HL-60 (cell line): ENCODE results near the gene ANO1.

ENCODE experiments used
- DNase-seq, 2 experiments: peaks; one replicate each; pipeline ENCODE4 v3.0.0-alpha.2; 2010 to 2020; ENCODE audit warnings: low read depth in 1 of 2, low spot score in 1 of 2
- H3K27ac ChIP-seq: fragments of 250-450 bp; sonication (Bioruptor Pico); replicated peaks from 2 replicates; pipeline ENCODE4 v1.5.1; 2020; ENCODE audit warnings: mild to moderate bottlenecking, moderate library complexity
- H3K27me3 ChIP-seq: fragments of 250-450 bp; sonication (Bioruptor Pico); 2 replicates; pipeline ENCODE4 v1.5.1; 2021; ENCODE audit warnings: mild to moderate bottlenecking, moderate library complexity; ENCODE audit not compliant: insufficient read depth, poor library complexity, severe bottlenecking
- H3K4me3 ChIP-seq: replicated peaks from 2 replicates; pipeline ENCODE4 v1.5.1; 2011; ENCODE audit warnings: mild to moderate bottlenecking, control low read depth, low read length; ENCODE audit not compliant: insufficient read depth
- CTCF ChIP-seq: IDR thresholded peaks from one replicate; pipeline ENCODE4 v1.5.1; 2011; ENCODE audit warnings: low read length, control low read depth, inconsistent platforms; ENCODE audit not compliant: insufficient read depth
- GABPA ChIP-seq: IDR thresholded peaks from 2 replicates; pipeline ENCODE4 v1.6.1; 2012; ENCODE audit warnings: low read depth
- POLR2AphosphoS5 ChIP-seq: IDR thresholded peaks from 2 replicates; pipeline ENCODE4 v1.6.1; 2012; ENCODE audit warnings: low read depth
- REST ChIP-seq: IDR thresholded peaks from 2 replicates; pipeline ENCODE4 v1.6.1; 2012; ENCODE audit warnings: low read depth; ENCODE audit not compliant: insufficient replicate concordance
- SPI1 ChIP-seq: IDR thresholded peaks from 2 replicates; pipeline ENCODE4 v1.6.1; 2012; ENCODE audit warnings: low read depth, mild to moderate bottlenecking, borderline replicate concordance

The ANO1 gene

DNA sequence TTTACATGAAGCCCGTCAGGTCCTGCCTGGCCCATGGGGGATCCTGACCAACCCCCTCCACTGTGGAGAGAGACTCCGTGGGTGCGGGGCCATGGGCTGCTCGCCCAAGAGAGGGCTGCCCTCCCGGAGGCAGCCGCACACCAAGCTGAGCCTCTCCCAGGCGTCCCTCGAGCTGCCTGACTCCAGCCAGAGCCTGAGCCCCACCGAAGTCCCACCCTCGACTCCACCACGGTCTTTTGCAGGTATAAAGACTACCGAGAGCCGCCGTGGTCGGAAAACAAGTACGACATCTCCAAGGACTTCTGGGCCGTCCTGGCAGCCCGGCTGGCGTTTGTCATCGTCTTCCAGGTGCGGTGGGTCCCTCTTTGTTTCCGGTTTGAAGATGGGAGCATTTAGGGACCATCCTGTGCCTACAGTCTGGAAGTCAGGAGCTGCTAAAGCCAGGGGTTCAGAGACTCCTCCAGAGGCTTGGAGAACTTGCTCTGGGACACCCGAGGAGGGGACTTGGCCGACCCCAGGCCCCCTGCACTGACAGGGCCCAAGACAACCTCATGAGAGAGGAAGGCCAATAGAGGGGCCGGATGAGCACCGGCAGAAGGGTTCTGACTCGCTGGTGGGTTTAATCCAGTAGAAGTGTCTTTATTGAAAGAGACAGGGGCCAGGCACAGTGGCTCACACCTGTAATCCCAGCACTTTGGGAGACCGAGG lies 107.4 kb downstream of the ANO1 start:
- TF ChIP-seq POLR2AphosphoS5 = no peak
- no peak for TF ChIP-seq REST
- no peak for TF ChIP-seq SPI1
- TF ChIP-seq CTCF = no peak
- TF ChIP-seq GABPA = no peak
- H3K27ac ChIP-seq = no peak overlapping the region
- no peaks in the 10 kb centered on the region for H3K27me3 ChIP-seq

GRCh38 chr11:70186420-70186819 lies 108.3 kb downstream of the ANO1 start:
- Histone ChIP-seq H3K27me3 (no peaks in the 10 kb centered on the region), H3K4me3 (no peak overlapping the region), H3K27ac (no peak overlapping the region)
- no peak for TF ChIP-seq SPI1
- TF ChIP-seq GABPA = no peak
- TF ChIP-seq CTCF = no peak
- no peak for TF ChIP-seq POLR2AphosphoS5
- TF ChIP-seq REST = no peak
- no peak for DNase-seq

More for the DNA sequence above, 107.4 kb downstream of the ANO1 start:
- no peak for DNase-seq
- H3K4me3 ChIP-seq = no peak overlapping the region

DNA sequence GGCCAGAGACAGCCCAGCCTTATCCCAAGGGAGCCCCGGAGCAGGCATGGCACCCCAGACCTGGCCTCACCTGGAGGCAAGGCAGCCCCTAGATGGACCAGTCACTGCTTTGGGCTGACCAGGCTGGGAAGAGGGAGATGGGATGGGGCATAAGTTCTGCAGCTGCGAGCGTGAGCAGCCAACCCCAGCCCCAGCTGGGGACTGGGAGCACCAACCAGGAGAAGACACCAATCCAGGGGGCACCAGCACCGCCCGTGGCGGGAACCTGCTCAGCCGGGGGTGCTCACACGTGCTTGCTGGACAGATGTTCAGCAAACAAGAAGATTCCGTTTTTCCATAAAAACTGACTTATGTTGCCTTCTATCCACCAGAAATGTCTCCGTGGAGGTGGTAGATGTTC lies 108.8 kb downstream of the ANO1 start:
- Histone ChIP-seq H3K4me3 (no peak overlapping the region), H3K27me3 (no peaks in the 10 kb centered on the region), H3K27ac (no peak overlapping the region)
- no peak for DNase-seq
- TF ChIP-seq CTCF (no peak), POLR2AphosphoS5 (no peak), REST (no peak), SPI1 (no peak), GABPA (no peak)
